HFF-Myc (cell line): ENCODE results near the gene CSE1L.

Experiments used
- DNase-seq: peaks from one replicate; pipeline ENCODE4 v3.0.0-alpha.2; 2011; ENCODE audit warnings: low read depth; ENCODE audit errors: extremely low read depth
- H3K4me3 ChIP-seq: replicated peaks from 2 replicates; pipeline ENCODE4 v1.5.1; 2011; ENCODE audit warnings: low read depth, mild to moderate bottlenecking, control low read depth, low read length
- TF ChIP-seq, protein P1 (sequence below): IDR thresholded peaks from 2 replicates; pipeline ENCODE4 v1.5.1; 2012; ENCODE audit warnings: mild to moderate bottlenecking, low read depth, low read length, control low read depth; ENCODE audit errors: missing control alignments

CSE1L gene

DNA sequence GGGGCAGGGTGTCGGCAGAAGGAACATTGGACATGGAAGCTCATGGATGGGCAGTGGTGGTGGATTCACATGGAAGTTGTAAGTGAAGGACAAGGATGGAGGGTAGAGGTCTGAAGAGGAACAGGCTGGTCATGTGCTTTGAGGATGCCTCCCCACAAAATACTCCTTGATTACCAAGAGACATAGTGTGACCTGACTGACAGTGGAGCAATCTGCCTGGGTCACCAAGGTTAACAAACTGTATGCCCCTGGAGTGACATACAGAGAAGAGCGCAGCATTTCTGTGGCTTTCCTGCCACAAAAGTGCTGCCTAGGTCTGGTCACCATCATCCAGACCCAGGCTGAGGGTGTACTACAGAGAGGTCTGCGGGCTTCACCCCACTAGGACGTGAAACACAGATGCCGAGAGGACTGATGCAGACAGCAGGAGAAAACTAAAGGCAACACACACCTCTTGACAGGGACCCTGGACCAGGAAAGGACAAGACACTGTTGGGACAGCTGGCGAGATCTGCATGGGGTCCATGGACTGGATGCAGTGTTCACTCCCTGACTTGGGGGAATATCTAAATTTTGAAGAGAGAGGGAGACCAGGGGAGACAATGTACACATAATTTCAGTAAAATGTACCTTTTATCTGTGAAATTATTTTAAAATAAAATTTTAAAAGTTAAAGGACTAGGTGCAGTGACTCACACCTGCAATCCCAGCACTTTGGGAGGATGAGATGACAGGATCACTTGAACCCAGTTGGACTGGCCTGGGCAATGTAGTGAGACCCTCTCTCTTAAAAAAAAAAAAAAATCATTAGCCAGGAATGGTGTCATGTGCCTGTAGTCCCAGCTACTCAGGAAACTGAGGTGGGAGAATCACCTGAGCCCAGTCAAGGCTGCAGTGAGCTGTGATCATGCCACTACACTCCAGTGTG is 64.9 kb downstream of the CSE1L start:
- no peak for DNase-seq
- TF ChIP-seq, protein P1, sequence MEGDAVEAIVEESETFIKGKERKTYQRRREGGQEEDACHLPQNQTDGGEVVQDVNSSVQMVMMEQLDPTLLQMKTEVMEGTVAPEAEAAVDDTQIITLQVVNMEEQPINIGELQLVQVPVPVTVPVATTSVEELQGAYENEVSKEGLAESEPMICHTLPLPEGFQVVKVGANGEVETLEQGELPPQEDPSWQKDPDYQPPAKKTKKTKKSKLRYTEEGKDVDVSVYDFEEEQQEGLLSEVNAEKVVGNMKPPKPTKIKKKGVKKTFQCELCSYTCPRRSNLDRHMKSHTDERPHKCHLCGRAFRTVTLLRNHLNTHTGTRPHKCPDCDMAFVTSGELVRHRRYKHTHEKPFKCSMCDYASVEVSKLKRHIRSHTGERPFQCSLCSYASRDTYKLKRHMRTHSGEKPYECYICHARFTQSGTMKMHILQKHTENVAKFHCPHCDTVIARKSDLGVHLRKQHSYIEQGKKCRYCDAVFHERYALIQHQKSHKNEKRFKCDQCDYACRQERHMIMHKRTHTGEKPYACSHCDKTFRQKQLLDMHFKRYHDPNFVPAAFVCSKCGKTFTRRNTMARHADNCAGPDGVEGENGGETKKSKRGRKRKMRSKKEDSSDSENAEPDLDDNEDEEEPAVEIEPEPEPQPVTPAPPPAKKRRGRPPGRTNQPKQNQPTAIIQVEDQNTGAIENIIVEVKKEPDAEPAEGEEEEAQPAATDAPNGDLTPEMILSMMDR = no peak
- H3K4me3 ChIP-seq = no peak overlapping the region

GRCh38 chr20:49112596-49113274 is 66.6 kb downstream of the CSE1L start:
- TF ChIP-seq, protein P1 = no peak
- DNase-seq = no peak
- H3K4me3 ChIP-seq = no peak overlapping the region

DNA sequence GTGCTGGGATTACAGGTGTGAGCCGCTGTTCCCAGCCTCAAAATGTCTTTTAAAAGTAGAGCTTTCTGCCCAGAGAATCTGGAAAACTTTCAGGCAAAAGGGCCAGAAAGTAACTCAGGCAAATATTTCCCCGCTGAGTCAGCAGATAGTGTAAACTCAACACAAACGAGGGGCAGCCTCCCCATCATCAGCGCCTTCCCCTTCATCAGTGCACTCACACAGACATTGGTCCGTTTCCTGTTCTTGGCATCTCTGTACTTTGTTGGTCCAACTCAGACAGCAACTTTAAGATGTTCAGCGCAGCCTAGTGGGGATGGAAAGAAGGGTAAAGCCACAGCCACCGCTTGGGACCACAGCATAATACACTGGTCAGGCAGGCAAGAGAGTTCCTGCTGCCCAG is 69.5 kb downstream of the CSE1L start:
- TF ChIP-seq, protein P1 = no peak
- H3K4me3 ChIP-seq = no peak overlapping the region
- DNase-seq = no peak

GRCh38 chr20:49118307-49118706 is 72.2 kb downstream of the CSE1L start:
- H3K4me3 ChIP-seq = no peak overlapping the region
- TF ChIP-seq, protein P1 = no peak
- no peak for DNase-seq

DNA sequence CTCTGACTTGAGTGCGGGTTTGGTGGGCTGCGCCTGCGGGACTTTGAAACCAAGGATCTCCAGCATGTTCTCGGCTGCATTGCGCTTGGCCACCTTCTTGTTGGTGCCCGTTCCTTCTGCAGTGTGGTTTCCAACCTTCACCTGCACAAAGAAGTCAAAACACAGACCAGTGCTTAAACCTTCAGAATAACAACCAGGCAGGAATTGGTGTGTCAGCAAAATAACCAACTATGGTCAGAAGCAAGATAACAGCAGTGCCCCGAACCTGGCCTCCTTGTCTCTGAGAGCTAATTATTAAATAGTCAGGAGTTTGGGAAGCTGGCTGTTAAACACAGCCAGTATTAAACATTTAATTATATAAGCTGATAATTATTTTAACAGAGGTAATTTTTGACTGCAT is 73.9 kb downstream of the CSE1L start:
- TF ChIP-seq, protein P1 = no peak

DNA sequence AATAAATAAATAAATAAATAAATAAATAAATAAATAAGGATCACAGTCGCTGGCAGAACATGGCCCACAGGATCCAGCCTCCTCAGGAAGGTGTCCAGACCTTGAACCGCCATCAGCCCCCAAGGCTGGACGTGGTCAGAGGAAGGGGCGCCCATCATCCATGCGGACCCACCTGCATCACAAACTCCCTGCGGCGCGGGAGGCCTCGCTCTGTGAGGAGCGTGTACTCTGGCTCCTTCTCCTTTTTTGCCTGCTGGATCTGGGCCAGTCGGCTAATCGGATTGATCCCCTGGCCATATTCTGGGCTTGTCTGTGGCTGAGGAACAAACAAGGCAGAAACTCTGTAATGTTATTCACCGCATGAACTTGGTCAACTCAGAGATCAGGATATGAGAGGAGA is 76.8 kb downstream of the CSE1L start:
- H3K4me3 ChIP-seq = no peak overlapping the region
- DNase-seq = no peak
- TF ChIP-seq, protein P1 = no peak

More for the DNA sequence above, 73.9 kb downstream of the CSE1L start:
- DNase-seq = no peak
- H3K4me3 ChIP-seq = no peak overlapping the region
